Common myeloid progenitor, CD34-positive (primary cell): ENCODE results near the gene TBC1D3B.

ENCODE experiments used
- CTCF ChIA-PET: fragments of 350-600 bp; sonication (Branson Sonifier 250); formaldehyde crosslinking; loops from one replicate; lab custom pipeline; 2021; ENCODE audit warnings: antibody characterized with exemption; lab: Charles Lee
- POLR2A ChIA-PET: fragments of 350-600 bp; sonication (Branson Sonifier 250); formaldehyde crosslinking; loops from one replicate; lab custom pipeline; 2021; ENCODE audit warnings: antibody characterized with exemption; lab: Charles Lee
- DNase-seq, 3 donors: peaks; one replicate each; pipeline versions ENCODE4 v3.0.0 to v3.0.0-alpha.2; 2013
- H3K27ac ChIP-seq, 2 experiments: 1 replicate in 1 of 2; 2 replicates in 1 of 2; pipeline ENCODE4 v1.7.0; 2013; ENCODE audit warnings: inconsistent platforms in 2 of 2, low read length in 2 of 2, mild to moderate bottlenecking in 2 of 2, low read depth in 1 of 2, moderate library complexity in 1 of 2; ENCODE audit not compliant: severe bottlenecking in 2 of 2, insufficient read depth in 1 of 2, poor library complexity in 1 of 2
- H3K27me3 ChIP-seq, 5 experiments: replicated peaks in 2 of 5; 1 replicate in 3 of 5; 2 replicates in 2 of 5; pipeline versions ENCODE4 v1.6.1 to v1.7.0; 2013; ENCODE audit warnings: low read length in 4 of 5, mild to moderate bottlenecking in 2 of 5, moderate library complexity in 2 of 5, inconsistent platforms in 1 of 5; ENCODE audit not compliant: insufficient read depth in 5 of 5, control insufficient read depth in 4 of 5
- H3K36me3 ChIP-seq, 4 experiments: 1 replicate in 2 of 4; 2 replicates in 2 of 4; pipeline versions ENCODE4 v1.6.1 to v1.7.0; 2013; ENCODE audit warnings: low read length in 3 of 4, control low read depth in 1 of 4, mild to moderate bottlenecking in 1 of 4; ENCODE audit not compliant: control insufficient read depth in 4 of 4, insufficient read depth in 4 of 4
- H3K4me1 ChIP-seq, 4 experiments: 1 replicate in 3 of 4; 2 replicates in 1 of 4; pipeline versions ENCODE4 v1.6.1 to v1.7.1; 2013; ENCODE audit warnings: low read length in 3 of 4, mild to moderate bottlenecking in 3 of 4, control low read depth in 1 of 4, inconsistent platforms in 1 of 4, moderate library complexity in 1 of 4; ENCODE audit not compliant: control insufficient read depth in 4 of 4, insufficient read depth in 4 of 4; ENCODE audit errors: control extremely low read depth in 1 of 4
- H3K4me3 ChIP-seq, 7 experiments: 1 replicate in 4 of 7; 2 replicates in 3 of 7; pipeline versions ENCODE4 v1.5.1 to v1.7.0; 2013; ENCODE audit warnings: mild to moderate bottlenecking in 7 of 7, low read length in 6 of 7, moderate library complexity in 6 of 7, inconsistent platforms in 2 of 7, low read depth in 2 of 7, control low read depth in 1 of 7; ENCODE audit not compliant: insufficient read depth in 4 of 7, control insufficient read depth in 1 of 7; ENCODE audit errors: extremely low read depth in 1 of 7
- H3K9me3 ChIP-seq, 5 experiments: 1 replicate in 4 of 5; 2 replicates in 1 of 5; pipeline versions ENCODE4 v1.6.1 to v1.7.1; 2013; ENCODE audit warnings: low read length in 4 of 5, mild to moderate bottlenecking in 2 of 5, inconsistent platforms in 1 of 5, low read depth in 1 of 5, moderate library complexity in 1 of 5; ENCODE audit not compliant: control insufficient read depth in 4 of 5, insufficient read depth in 2 of 5; ENCODE audit errors: control extremely low read depth in 1 of 5
- WGBS: methylation state at CpG from one replicate; pipeline ENCODE4 v1.1.5; 2013; ENCODE audit not compliant: insufficient coverage; 5-methylcytosine and 5-hydroxymethylcytosine counted together

The TBC1D3B gene

GRCh38 chr17:36129616-36130015 lies 46.8 kb downstream of the TBC1D3B start:
- WGBS: 100% methylated on average over 1 of the region's 1 CpG
- H3K27me3 ChIP-seq: peaks cover 0 to 2% (median 0%) of the 10 kb centered on the region in 5 experiments
- no peak for DNase-seq
- ChIA-PET CTCF (interaction anchor here (1.3 to 16.2 kb wide), 4 partner anchors 11 to 160 kb away, joined by 4 to 187 read pairs (median 13); no protein-coding TSS in a partner anchor), POLR2A (no interaction called here)
- H3K36me3 ChIP-seq: no peaks in the 10 kb centered on the region
- H3K4me1 ChIP-seq: peaks cover 0 to 6% (median 3%) of the 10 kb centered on the region in 4 experiments
- no peak overlapping the region for H3K4me3 ChIP-seq
- no peak overlapping the region for H3K27ac ChIP-seq
- H3K9me3 ChIP-seq: peaks cover 0 to 22% (median 18%) of the 10 kb centered on the region in 5 experiments

- 80% methylated on average over 4 of the region's 4 CpGs for WGBS
- Histone ChIP-seq H3K4me1 (peaks cover 0 to 5% (median 2%) of the 10 kb centered on the region in 4 experiments), H3K27ac (no peak overlapping the region), H3K36me3 (no peaks in the 10 kb centered on the region), H3K27me3 (peaks cover 0 to 2% (median 0%) of the 10 kb centered on the region in 5 experiments), H3K4me3 (no peak overlapping the region), H3K9me3 (peaks cover 0 to 22% (median 19%) of the 10 kb centered on the region in 5 experiments)
- no peak for DNase-seq
- POLR2A ChIA-PET: interaction anchor here (0.5 to 0.9 kb wide), 2 partner anchors 10 to 77 kb away, joined by 3 read pairs; no protein-coding TSS in a partner anchor
- CTCF ChIA-PET: interaction anchor here (0.7 to 16.2 kb wide), 7 partner anchors 10 to 146 kb away, joined by 3 to 187 read pairs (median 9); no protein-coding TSS in a partner anchor
Measured at GRCh38 chr17:36128411-36128978, 47.9 kb downstream of the TBC1D3B start.

- no peak for DNase-seq
- no peak overlapping the region for H3K4me3 ChIP-seq
- CTCF ChIA-PET: interaction anchor here (0.7 to 16.2 kb wide), 7 partner anchors 10 to 146 kb away, joined by 3 to 187 read pairs (median 9); no protein-coding TSS in a partner anchor
- H3K4me1 ChIP-seq: peaks cover 0 to 5% (median 2%) of the 10 kb centered on the region in 4 experiments
- H3K36me3 ChIP-seq: no peaks in the 10 kb centered on the region
- no peaks in the 10 kb centered on the region for H3K27me3 ChIP-seq
- 94% methylated on average over 6 of the region's 6 CpGs for WGBS
- H3K9me3 ChIP-seq: peaks cover 0 to 22% (median 19%) of the 10 kb centered on the region in 5 experiments
- POLR2A ChIA-PET: interaction anchor here (0.5 to 0.9 kb wide), 3 partner anchors 9 to 1724 kb away, joined by 3 read pairs; no protein-coding TSS in a partner anchor
- no peak overlapping the region for H3K27ac ChIP-seq
Measured at GRCh38 chr17:36127911-36128310, 48.5 kb downstream of the TBC1D3B start.

- WGBS: 94% methylated on average over 7 of the region's 7 CpGs
- Histone ChIP-seq H3K27ac (no peak overlapping the region), H3K4me1 (peaks cover 0 to 5% (median 2%) of the 10 kb centered on the region in 4 experiments), H3K4me3 (no peak overlapping the region), H3K27me3 (no peaks in the 10 kb centered on the region), H3K9me3 (peaks cover 0 to 22% (median 19%) of the 10 kb centered on the region in 5 experiments), H3K36me3 (no peaks in the 10 kb centered on the region)
- ChIA-PET POLR2A (interaction anchor here (0.6 kb wide), 1 partner anchor 1723 kb away, joined by 3 read pairs; no protein-coding TSS in a partner anchor), CTCF (interaction anchor here (0.7 to 16.2 kb wide), 6 partner anchors 9 to 145 kb away, joined by 3 to 187 read pairs (median 11); no protein-coding TSS in a partner anchor)
- DNase-seq: no peak
Measured at GRCh38 chr17:36127199-36127893, 49.1 kb downstream of the TBC1D3B start.

GRCh38 chr17:36124879-36125824 lies 51.3 kb downstream of the TBC1D3B start:
- Histone ChIP-seq H3K4me3 (no peak overlapping the region), H3K27ac (no peak overlapping the region), H3K36me3 (no peaks in the 10 kb centered on the region), H3K27me3 (no peaks in the 10 kb centered on the region), H3K4me1 (no peaks in the 10 kb centered on the region), H3K9me3 (peaks cover 0 to 23% (median 19%) of the 10 kb centered on the region in 5 experiments)
- POLR2A ChIA-PET: no interaction called here
- DNase-seq: peak in 2 of 3 donors; percentile 30 to 35
- CTCF ChIA-PET: interaction anchor here (0.6 to 16.2 kb wide), 5 partner anchors 18 to 233 kb away, joined by 3 to 187 read pairs (median 3); no protein-coding TSS in a partner anchor
- WGBS: 92% methylated on average over 9 of the region's 9 CpGs

GRCh38 chr17:36123431-36123830 lies 53.0 kb downstream of the TBC1D3B start:
- DNase-seq: no peak
- ChIA-PET POLR2A (no interaction called here), CTCF (interaction anchor here (1.1 to 16.2 kb wide), 6 partner anchors 9 to 276 kb away, joined by 3 to 187 read pairs (median 4); no protein-coding TSS in a partner anchor)
- WGBS: 100% methylated on average over 2 of the region's 2 CpGs
- Histone ChIP-seq H3K9me3 (peaks cover 0 to 23% (median 19%) of the 10 kb centered on the region in 5 experiments), H3K4me1 (no peaks in the 10 kb centered on the region), H3K27ac (no peak overlapping the region), H3K27me3 (no peaks in the 10 kb centered on the region), H3K36me3 (no peaks in the 10 kb centered on the region), H3K4me3 (no peak overlapping the region)
